BJ (cell line): ENCODE results near the gene CFAP74. TPM values are rescaled to one million over a fixed set of nuclear protein-coding genes. Genes with fewer than 3 reads are reported as not detected.

Source experiments
- CTCF ChIA-PET: fragments of 350-600 bp; formaldehyde crosslinking; extraction: SDS; loops from one replicate; lab custom pipeline; 2021; ENCODE audit warnings: antibody characterized with exemption, inconsistent platforms; lab: Yijun Ruan, JAX
- POLR2A ChIA-PET: fragments of 300-600 bp; sonication (Branson Sonifier 250); formaldehyde crosslinking; extraction: SDS; loops from one replicate; lab custom pipeline; 2021; ENCODE audit warnings: antibody characterized with exemption; lab: Charles Lee
- DNase-seq: peaks from one replicate; pipeline ENCODE4 v3.0.0-alpha.2; 2011; ENCODE audit warnings: low read depth
- H3K27me3 ChIP-seq: 2 replicates; pipeline ENCODE4 v1.6.0; 2011; ENCODE audit warnings: low read length; ENCODE audit not compliant: control insufficient read depth, insufficient read depth
- H3K36me3 ChIP-seq: 2 replicates; pipeline ENCODE4 v1.5.1; 2011; ENCODE audit warnings: low read length; ENCODE audit not compliant: control insufficient read depth, insufficient read depth
- H3K4me3 ChIP-seq: 2 replicates; pipeline ENCODE4 v1.5.1; 2011; ENCODE audit warnings: low read depth, mild to moderate bottlenecking, control low read depth, low read length
- CTCF ChIP-seq: IDR thresholded peaks from 2 replicates; pipeline ENCODE4 v1.5.1; 2011; ENCODE audit warnings: low read depth, mild to moderate bottlenecking, control low read depth, inconsistent platforms, low read length, moderate library complexity; ENCODE audit not compliant: insufficient read depth
- polyA plus RNA-seq: library from polyadenylated mRNA; depleted of rRNA; stranded (reverse); fragments of >200 nt; gene quantifications from 2 replicates; pipeline ENCODE4 v1.2.3, GENCODE V29; 2011

The CFAP74 gene
- polyA plus RNA-seq, 1 experiment, result not detected

- CTCF ChIA-PET, result interaction anchor here (1.1 to 1.4 kb wide), 3 partner anchors 10 to 155 kb away, joined by 3 to 4 read pairs (median 3); no protein-coding TSS in a partner anchor
- H3K36me3 ChIP-seq, result peaks cover 2% of the 10 kb centered on the region; the same call in 1 of the 2 replicates
- POLR2A ChIA-PET, result no interaction called here
- H3K27me3 ChIP-seq, result no peaks in the 10 kb centered on the region
- TF ChIP-seq CTCF, result no peak
- H3K4me3 ChIP-seq, result no peak overlapping the region
- no peak for DNase-seq
Measured at GRCh38 chr1:1901641-1902294, 101.8 kb downstream of the CFAP74 start.

- CTCF ChIA-PET, result interaction anchor here (1.1 to 1.4 kb wide), 3 partner anchors 9 to 155 kb away, joined by 3 to 4 read pairs (median 3); no protein-coding TSS in a partner anchor
- no peak for DNase-seq
Measured at GRCh38 chr1:1900883-1901640, 102.5 kb downstream of the CFAP74 start.

GRCh38 chr1:1899967-1900327 lies 103.6 kb downstream of the CFAP74 start:
- no peak for TF ChIP-seq CTCF
- Histone ChIP-seq H3K4me3 (no peak overlapping the region), H3K27me3 (no peaks in the 10 kb centered on the region), H3K36me3 (no peaks in the 10 kb centered on the region)
- DNase-seq, result no peak
- ChIA-PET CTCF (interaction anchor here (2.5 kb wide), 1 partner anchor 9 kb away, joined by 10 read pairs; no protein-coding TSS in a partner anchor), POLR2A (no interaction called here)

More at GRCh38 chr1:1900883-1901640, 102.5 kb downstream of the CFAP74 start:
- POLR2A ChIA-PET, result no interaction called here
- Histone ChIP-seq H3K27me3 (no peaks in the 10 kb centered on the region), H3K4me3 (no peak overlapping the region), H3K36me3 (no peaks in the 10 kb centered on the region)
- no peak for TF ChIP-seq CTCF

- ChIA-PET POLR2A (no interaction called here), CTCF (interaction anchor here (1.0 to 2.5 kb wide), 2 partner anchors 8 to 10 kb away, joined by 3 to 10 read pairs; no protein-coding TSS in a partner anchor)
- Histone ChIP-seq H3K36me3 (no peaks in the 10 kb centered on the region), H3K4me3 (no peak overlapping the region), H3K27me3 (no peaks in the 10 kb centered on the region)
- DNase-seq, result no peak
- no peak; the same call in 1 of the 2 replicates for TF ChIP-seq CTCF
Measured at GRCh38 chr1:1899266-1899966, 104.2 kb downstream of the CFAP74 start.
